HEK293 (cell line): Measurements from ENCODE around the gene SVOPL.

Source experiments
- ATF2 ChIP-seq: fragments of 450-650 bp; formaldehyde crosslinking; IDR thresholded peaks from 2 replicates; pipeline ENCODE4 v1.5.1; 2016; ENCODE audit warnings: missing biosample characterization, missing genetic modification characterization, low read depth
- CTCF ChIP-seq: fragments of 450-650 bp; formaldehyde crosslinking; IDR thresholded peaks from 2 replicates; pipeline ENCODE4 v1.5.1; 2016; ENCODE audit warnings: missing biosample characterization, missing genetic modification characterization
- FEZF1 ChIP-seq: fragments of 450-650 bp; formaldehyde crosslinking; IDR thresholded peaks from 2 replicates; pipeline ENCODE4 v1.5.1; 2016; ENCODE audit warnings: missing biosample characterization, missing genetic modification characterization
- MYNN ChIP-seq: fragments of 450-650 bp; formaldehyde crosslinking; IDR thresholded peaks from 2 replicates; pipeline ENCODE4 v1.5.1; 2016; ENCODE audit warnings: missing biosample characterization, missing genetic modification characterization, borderline replicate concordance
- ZBTB10 ChIP-seq: fragments of 450-650 bp; formaldehyde crosslinking; IDR thresholded peaks from 2 replicates; pipeline ENCODE4 v1.5.1; 2016; ENCODE audit warnings: missing biosample characterization, missing genetic modification characterization
- ZBTB6 ChIP-seq: fragments of 450-650 bp; formaldehyde crosslinking; IDR thresholded peaks from 2 replicates; pipeline ENCODE4 v1.5.1; 2017; ENCODE audit warnings: missing biosample characterization, missing genetic modification characterization
- ZNF513 ChIP-seq: fragments of 450-650 bp; IDR thresholded peaks from 2 replicates; pipeline ENCODE4 v1.5.1; 2018; ENCODE audit warnings: missing biosample characterization, missing genetic modification characterization
- ZNF530 ChIP-seq: fragments of 450-650 bp; formaldehyde crosslinking; IDR thresholded peaks from 2 replicates; pipeline ENCODE4 v1.5.1; 2016; ENCODE audit warnings: low read depth, missing biosample characterization, missing genetic modification characterization
- ZNF600 ChIP-seq: fragments of 450-650 bp; formaldehyde crosslinking; IDR thresholded peaks from 2 replicates; pipeline ENCODE4 v1.5.1; 2016; ENCODE audit warnings: missing biosample characterization, missing genetic modification characterization
- ZNF626 ChIP-seq: fragments of 450-650 bp; sonication (Bioruptor Pico); formaldehyde crosslinking; IDR thresholded peaks from 2 replicates; pipeline ENCODE4 v1.5.1; 2018; ENCODE audit warnings: missing biosample characterization, missing genetic modification characterization, inconsistent platforms
- ZNF777 ChIP-seq: fragments of 450-650 bp; formaldehyde crosslinking; IDR thresholded peaks from 2 replicates; pipeline ENCODE4 v1.5.1; 2017; ENCODE audit warnings: missing biosample characterization, missing genetic modification characterization, borderline replicate concordance

- TF ChIP-seq ZNF600 (tag by site-specific recombination) (no peak), ZNF777 (tag by site-specific recombination) (no peak), ZNF530 (no peak), MYNN (tag by site-specific recombination) (no peak), ZBTB6 (tag by site-specific recombination) (no peak), CTCF (tag by site-specific recombination) (no peak), ATF2 (tag by site-specific recombination) (no peak), FEZF1 (tag by site-specific recombination) (no peak), ZBTB10 (tag by site-specific recombination) (no peak), ZNF513 (tag by site-specific recombination) (no peak), ZNF626 (tag by site-specific recombination) (no peak)
Observed at GRCh38 chr7:138553805-138554204, 147.4 kb downstream of the SVOPL start.
